PC-3 (cell line): ENCODE results near the gene AHCYL2. TPM values are rescaled to one million over a fixed set of nuclear protein-coding genes. Genes with fewer than 3 reads are reported as not detected.
A peak's percentile ranks its signal among the peaks of the same experiment; 100 is the strongest.

Experiments
- ATAC-seq: fragments of 200-7000 bp; cut with Tn5 transposase; 2 replicates; pipeline ENCODE4 v1.9.1; 2020; ENCODE audit warnings: mild to moderate bottlenecking, moderate library complexity
- BruUV-seq: library from RNA; stranded (reverse); fragments of 400-500 nt; replicated peaks from 2 replicates; lab custom pipeline; 2021; lab: Mats Ljungman, UMichigan
- CTCF ChIA-PET: fragments of 300-600 bp; sonication (Branson Sonifier 250); formaldehyde crosslinking; loops from one replicate; lab custom pipeline; 2022; ENCODE audit warnings: antibody characterized with exemption; lab: Charles Lee
- POLR2A ChIA-PET: fragments of 300-600 bp; sonication (Branson Sonifier 250); formaldehyde crosslinking; loops from one replicate; lab custom pipeline; 2022; ENCODE audit warnings: antibody characterized with exemption; ENCODE audit not compliant: unreplicated experiment; lab: Charles Lee
- DNase-seq: peaks from one replicate; pipeline ENCODE4 v3.0.0-alpha.2; 2015
- H2AFZ ChIP-seq: fragments of 300-600 bp; sonication (generic); 2 replicates; pipeline ENCODE4 v1.6.0; 2016; ENCODE audit warnings: antibody characterized with exemption, low read length
- H3F3A ChIP-seq: fragments of 300-600 bp; sonication (generic); one replicate; pipeline ENCODE4 v1.6.0; 2017; ENCODE audit warnings: antibody characterized with exemption, low read length, control low read depth, mild to moderate bottlenecking; ENCODE audit not compliant: unreplicated experiment
- H3K27ac ChIP-seq: fragments of 300-600 bp; sonication (generic); 2 replicates; pipeline ENCODE4 v1.5.1; 2016; ENCODE audit warnings: mild to moderate bottlenecking, low read length
- H3K27me3 ChIP-seq: fragments of 300-600 bp; sonication (generic); 2 replicates; pipeline ENCODE4 v1.6.1; 2016; ENCODE audit warnings: low read length, mixed read lengths
- H3K36me3 ChIP-seq: fragments of 300-600 bp; sonication (generic); 2 replicates; pipeline ENCODE4 v1.6.1; 2016; ENCODE audit warnings: low read depth, mixed run types, low read length, mixed read lengths
- H3K4me1 ChIP-seq: fragments of 300-600 bp; sonication (generic); 2 replicates; pipeline ENCODE4 v1.5.1; 2016; ENCODE audit warnings: low read length; ENCODE audit not compliant: insufficient read depth
- H3K4me2 ChIP-seq: fragments of 300-600 bp; sonication (generic); 2 replicates; pipeline ENCODE4 v1.6.0; 2016; ENCODE audit warnings: low read length
- H3K4me3 ChIP-seq: fragments of 300-600 bp; sonication (generic); 2 replicates; pipeline ENCODE4 v1.5.1; 2016; ENCODE audit warnings: mild to moderate bottlenecking, low read length, mixed read lengths
- H3K79me2 ChIP-seq: fragments of 300-600 bp; sonication (generic); 2 replicates; pipeline ENCODE4 v1.6.1; 2017; ENCODE audit warnings: low read length, mixed read lengths
- H3K9ac ChIP-seq: fragments of 300-600 bp; sonication (generic); 2 replicates; pipeline ENCODE4 v1.6.0; 2016; ENCODE audit warnings: mild to moderate bottlenecking, low read length
- H3K9me2 ChIP-seq: fragments of 300-600 bp; sonication (generic); replicated peaks from 2 replicates; pipeline ENCODE4 v1.6.1; 2016; ENCODE audit warnings: mixed run types, low read length, mixed read lengths
- H3K9me3 ChIP-seq: fragments of 300-600 bp; sonication (generic); 2 replicates; pipeline ENCODE4 v1.6.1; 2016; ENCODE audit warnings: low read length, mixed read lengths
- H4K20me1 ChIP-seq: fragments of 300-600 bp; sonication (generic); 2 replicates; pipeline ENCODE4 v1.6.1; 2016; ENCODE audit warnings: low read length, mixed read lengths
- CTCF ChIP-seq: fragments of 300-600 bp; sonication (generic); conservative IDR thresholded peaks from 2 replicates; pipeline ENCODE4 v1.5.1; 2017; ENCODE audit warnings: antibody characterized with exemption, low read depth, mild to moderate bottlenecking, low read length
- EZH2 ChIP-seq: fragments of 300-600 bp; sonication (generic); IDR thresholded peaks from one replicate; pipeline ENCODE4 v1.6.1; 2017; ENCODE audit warnings: antibody characterized with exemption, mild to moderate bottlenecking, low read length; ENCODE audit not compliant: unreplicated experiment
- EZH2phosphoT487 ChIP-seq: fragments of 300-600 bp; sonication (generic); IDR thresholded peaks from 2 replicates; pipeline ENCODE4 v1.6.1; 2018; ENCODE audit warnings: mild to moderate bottlenecking, antibody characterized with exemption, low read length, borderline replicate concordance
- intact Hi-C: fragments of 100-400 bp; cut with micrococcal nuclease; formaldehyde crosslinking; loops from 2 replicates; pipeline ENCODE4 v1.9.0; 2023
- total RNA-seq: library from RNA; depleted of rRNA; stranded (reverse); fragments of >200 nt; gene quantifications from 2 replicates; pipeline ENCODE4 v1.2.3, GENCODE V29; 2014

Gene AHCYL2
- total RNA-seq, 1 experiment from 2014 or later = 9.2 TPM

- no peaks in the 10 kb centered on the region for H3K9me3 ChIP-seq
- no peak overlapping the region for H3K27ac ChIP-seq
- CTCF ChIA-PET = no interaction called here
- no peaks in the 10 kb centered on the region for H3K36me3 ChIP-seq
- TF ChIP-seq CTCF (no peak), EZH2 (no peak), EZH2phosphoT487 (no peak)
- no peak overlapping the region for H3K4me2 ChIP-seq
- intact Hi-C loops = no loop called here
- H3K9me2 ChIP-seq = no peaks in the 10 kb centered on the region
- H3F3A ChIP-seq = no peaks in the 10 kb centered on the region
- H3K27me3 ChIP-seq = no peaks in the 10 kb centered on the region
- BruUV-seq = no TSS peak
- H3K79me2 ChIP-seq = no peaks in the 10 kb centered on the region
- DNase-seq (no peak), ATAC-seq (no peak)
- no peak overlapping the region for H3K4me3 ChIP-seq
- POLR2A ChIA-PET = no interaction called here
- no peak overlapping the region for H2AFZ ChIP-seq
- H3K4me1 ChIP-seq = no peaks in the 10 kb centered on the region
- H4K20me1 ChIP-seq = no peaks in the 10 kb centered on the region
- no peak overlapping the region for H3K9ac ChIP-seq
Measured at GRCh38 chr7:129393255-129393654, 168.4 kb downstream of the AHCYL2 start.

GRCh38 chr7:129394101-129394500 lies 169.3 kb downstream of the AHCYL2 start:
- Histone ChIP-seq H3F3A (no peaks in the 10 kb centered on the region), H3K4me3 (no peak overlapping the region), H3K9me3 (no peaks in the 10 kb centered on the region), H4K20me1 (no peaks in the 10 kb centered on the region), H3K27me3 (no peaks in the 10 kb centered on the region), H2AFZ (no peak overlapping the region), H3K9me2 (no peaks in the 10 kb centered on the region), H3K27ac (no peak overlapping the region), H3K9ac (no peak overlapping the region), H3K4me1 (no peaks in the 10 kb centered on the region), H3K36me3 (no peaks in the 10 kb centered on the region), H3K4me2 (no peak overlapping the region), H3K79me2 (no peaks in the 10 kb centered on the region)
- ChIA-PET CTCF (no interaction called here), POLR2A (no interaction called here)
- intact Hi-C loops = no loop called here
- TF ChIP-seq EZH2phosphoT487 (no peak), EZH2 (no peak), CTCF (no peak)
- no TSS peak for BruUV-seq
- ATAC-seq = peak; percentile 56
- peak; percentile 34 for DNase-seq

GRCh38 chr7:129394982-129395914 lies 170.4 kb downstream of the AHCYL2 start:
- no TSS peak for BruUV-seq
- Histone ChIP-seq H3K9me3 (no peaks in the 10 kb centered on the region), H3K9me2 (no peaks in the 10 kb centered on the region), H4K20me1 (no peaks in the 10 kb centered on the region), H3F3A (no peaks in the 10 kb centered on the region), H3K27ac (no peak overlapping the region), H3K4me3 (no peak overlapping the region), H3K9ac (no peak overlapping the region), H3K79me2 (no peaks in the 10 kb centered on the region), H3K36me3 (no peaks in the 10 kb centered on the region), H2AFZ (no peak overlapping the region), H3K4me1 (no peaks in the 10 kb centered on the region), H3K4me2 (no peak overlapping the region), H3K27me3 (no peaks in the 10 kb centered on the region)
- CTCF ChIA-PET = no interaction called here
- no peak for DNase-seq
- no peak for ATAC-seq
- TF ChIP-seq CTCF = no peak
- no peak for TF ChIP-seq EZH2phosphoT487
- TF ChIP-seq EZH2 = no peak
- intact Hi-C loops = no loop called here
- POLR2A ChIA-PET = no interaction called here
